ENCODE results near the gene SORCS3. TPM values are rescaled to one million over a fixed set of nuclear protein-coding genes. Genes with fewer than 3 reads are reported as not detected.

Gene SORCS3
- total RNA-seq, 1 experiment from 2014 or later = 0.94 TPM

GRCh38 chr10:104612571-104613205, 28.4 kb upstream of the SORCS3 start:
- Mint-ChIP-seq H3K4me1 (no peaks in the 10 kb centered on the region), H3K36me3 (peaks cover 35% of the 10 kb centered on the region), H3K9me3 (peaks cover 45% of the 10 kb centered on the region), H3K27ac (no peak overlapping the region), H3K4me3 (no peak overlapping the region), H3K27me3 (ENCODE audit: low read depth) (peaks cover 5% of the 10 kb centered on the region)
- no peak for TF ChIP-seq ZNF396 (CRISPR knock-in tag; IDR thresholded peaks at IDR 0.05; ENCODE audit: borderline replicate concordance)
- no peak for TF ChIP-seq MXD4 (CRISPR knock-in tag; IDR thresholded peaks at IDR 0.05; ENCODE audit: borderline replicate concordance)
- 0 out of 2 replicates have a peak, but pooled peaks have one; percentile 12 for TF ChIP-seq CTCF (IDR thresholded peaks at IDR 0.05)
- ATAC-seq (peak; percentile 78), DNase-seq (ENCODE audit: low spot score) (peak; percentile 10)
- CTCF ChIA-PET = interaction anchor here (0.6 to 2.9 kb wide), 5 partner anchors 10 to 220 kb away, joined by 3 to 26 read pairs (median 4); no protein-coding TSS in a partner anchor
- POLR2A ChIA-PET = no interaction called here

GRCh38 chr10:104613406-104613805, 27.7 kb upstream of the SORCS3 start:
- Mint-ChIP-seq H3K9me3 (peaks cover 39% of the 10 kb centered on the region), H3K4me3 (no peak overlapping the region), H3K27me3 (ENCODE audit: low read depth) (peaks cover 5% of the 10 kb centered on the region), H3K4me1 (no peaks in the 10 kb centered on the region), H3K36me3 (peaks cover 28% of the 10 kb centered on the region), H3K27ac (no peak overlapping the region)
- ATAC-seq (no peak), DNase-seq (ENCODE audit: low spot score) (no peak)
- POLR2A ChIA-PET = no interaction called here
- CTCF ChIA-PET = interaction anchor here (0.7 to 2.9 kb wide), 9 partner anchors 8 to 1963 kb away, joined by 4 to 26 read pairs (median 10); no protein-coding TSS in a partner anchor
- TF ChIP-seq ERG (CRISPR knock-in tag; IDR thresholded peaks at IDR 0.05) (no peak), CREB1 (CRISPR knock-in tag; IDR thresholded peaks at IDR 0.05) (no peak), NFE2L1 (CRISPR knock-in tag; IDR thresholded peaks at IDR 0.05) (no peak), GABPB1 (CRISPR knock-in tag; IDR thresholded peaks at IDR 0.05) (no peak), ZBTB43 (CRISPR knock-in tag; IDR thresholded peaks at IDR 0.05) (no peak), ZNF121 (CRISPR knock-in tag; IDR thresholded peaks at IDR 0.05) (no peak), ZMAT4 (CRISPR knock-in tag; IDR thresholded peaks at IDR 0.05) (no peak), FOXP1 (CRISPR knock-in tag; IDR thresholded peaks at IDR 0.05; ENCODE audit: borderline replicate concordance) (no peak), KAT7 (CRISPR knock-in tag; IDR thresholded peaks at IDR 0.05; ENCODE audit: borderline replicate concordance) (no peak), PRRX2 (CRISPR knock-in tag; IDR thresholded peaks at IDR 0.05) (no peak), NR1H2 (CRISPR knock-in tag; IDR thresholded peaks at IDR 0.05) (no peak), ZNF263 (CRISPR knock-in tag; IDR thresholded peaks at IDR 0.05; ENCODE audit: low read depth) (no peak), JUN (CRISPR knock-in tag; IDR thresholded peaks at IDR 0.05) (no peak), HMGXB4 (CRISPR knock-in tag; IDR thresholded peaks at IDR 0.05) (no peak), AFF4 (CRISPR knock-in tag; IDR thresholded peaks at IDR 0.05; ENCODE audit: borderline replicate concordance) (no peak), RORB (CRISPR knock-in tag; IDR thresholded peaks at IDR 0.05) (no peak), TCF7 (CRISPR knock-in tag; IDR thresholded peaks at IDR 0.05; ENCODE audit: low read depth) (no peak), FOXK1 (CRISPR knock-in tag; IDR thresholded peaks at IDR 0.05) (no peak), SMAD3 (CRISPR knock-in tag; IDR thresholded peaks at IDR 0.05; ENCODE audit: borderline replicate concordance) (no peak)

Measured in WTC11 (cell line).